Measurements from ENCODE around the gene HSPA1A.

HSPA1A gene

DNA sequence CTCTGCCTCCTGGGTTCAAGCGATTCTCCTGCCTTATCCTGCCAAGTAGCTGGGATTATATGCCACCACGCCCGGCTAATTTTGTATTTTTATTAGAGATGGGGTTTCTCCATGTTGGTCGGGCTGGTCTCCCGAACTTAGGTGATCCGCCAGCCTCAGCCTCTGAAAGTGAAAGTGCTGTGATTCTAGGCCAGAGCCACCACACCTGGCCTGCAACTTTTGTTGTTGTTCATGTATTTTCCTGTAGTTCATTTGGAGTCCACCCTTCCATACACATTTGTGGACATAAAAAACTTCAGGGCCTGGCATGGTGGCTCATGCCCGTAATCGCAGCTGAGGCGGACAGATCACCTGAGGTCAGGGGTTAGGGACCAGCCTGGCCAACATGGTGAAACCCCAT lies 26.7 kb downstream of the HSPA1A start:
- Histone ChIP-seq H3K27ac (ENCODE audit: low read length) (no peak overlapping the region), H3K9ac (ENCODE audit: low read length) (no peak overlapping the region), H4K20me1 (ENCODE audit: insufficient read depth, low read length) (peaks cover 8% of the 10 kb centered on the region), H3K79me2 (ENCODE audit: low read length) (peaks cover 15% of the 10 kb centered on the region), H3K4me1 (ENCODE audit: low read length) (peaks cover 8% of the 10 kb centered on the region), H3K27me3 (ENCODE audit: low read depth, low read length) (no peaks in the 10 kb centered on the region), H3K9me3 (ENCODE audit: insufficient read depth, low read length) (no peaks in the 10 kb centered on the region), H3K4me3 (ENCODE audit: low read length) (no peak overlapping the region), H3K4me2 (ENCODE audit: low read length) (no peak overlapping the region), H2AFZ (ENCODE audit: low read depth, low read length) (no peak overlapping the region), H3K36me3 (replicated peaks; ENCODE audit: low read depth, low read length) (peaks cover 34% of the 10 kb centered on the region)
- TF ChIP-seq EZH2phosphoT487 (IDR thresholded peaks at IDR 0.05; ENCODE audit: low read depth): no peak
- no peak for TF ChIP-seq CTCF (IDR thresholded peaks at IDR 0.05; ENCODE audit: low read depth, low read length)

DNA sequence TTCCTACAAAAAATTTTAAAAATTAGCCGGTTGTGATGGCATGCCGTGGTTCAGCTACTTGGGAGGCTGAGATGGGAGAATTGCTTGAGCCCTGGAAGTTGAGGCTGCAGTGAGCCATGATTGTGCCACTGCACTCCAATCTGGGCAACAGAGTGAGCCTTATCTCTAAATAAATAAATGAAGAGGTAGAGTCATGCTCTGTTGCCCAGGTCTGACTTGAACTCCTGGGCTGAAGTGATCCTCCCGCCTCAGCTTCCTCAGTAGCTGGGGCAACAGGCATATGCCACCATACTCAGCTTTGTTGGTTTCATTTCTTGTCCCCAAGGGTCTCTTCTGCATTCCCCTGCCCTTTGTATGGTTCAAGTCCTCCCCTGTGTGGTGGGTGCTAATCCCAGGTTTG lies 29.2 kb downstream of the HSPA1A start:
- Histone ChIP-seq H3K36me3 (replicated peaks; ENCODE audit: low read depth, low read length) (peaks cover 15% of the 10 kb centered on the region), H3K9ac (ENCODE audit: low read length) (no peak overlapping the region), H3K4me1 (ENCODE audit: low read length) (no peaks in the 10 kb centered on the region), H2AFZ (ENCODE audit: low read depth, low read length) (no peak overlapping the region), H3K79me2 (ENCODE audit: low read length) (no peaks in the 10 kb centered on the region), H3K27ac (ENCODE audit: low read length) (no peak overlapping the region), H3K27me3 (ENCODE audit: low read depth, low read length) (no peaks in the 10 kb centered on the region), H3K4me3 (ENCODE audit: low read length) (no peak overlapping the region), H4K20me1 (ENCODE audit: insufficient read depth, low read length) (no peaks in the 10 kb centered on the region), H3K9me3 (ENCODE audit: insufficient read depth, low read length) (no peaks in the 10 kb centered on the region), H3K4me2 (ENCODE audit: low read length) (no peak overlapping the region)
- TF ChIP-seq EZH2phosphoT487 (IDR thresholded peaks at IDR 0.05; ENCODE audit: low read depth) (no peak), CTCF (IDR thresholded peaks at IDR 0.05; ENCODE audit: low read depth, low read length) (no peak)

GRCh38 chr6:31847276-31847978 lies 32.1 kb downstream of the HSPA1A start:
- Histone ChIP-seq H2AFZ (ENCODE audit: low read depth, low read length) (no peak overlapping the region), H3K4me2 (ENCODE audit: low read length) (no peak overlapping the region), H3K27ac (ENCODE audit: low read length) (no peak overlapping the region), H3K9ac (ENCODE audit: low read length) (no peak overlapping the region), H3K36me3 (replicated peaks; ENCODE audit: low read depth, low read length) (no peaks in the 10 kb centered on the region), H3K27me3 (ENCODE audit: low read depth, low read length) (no peaks in the 10 kb centered on the region), H3K4me1 (ENCODE audit: low read length) (no peaks in the 10 kb centered on the region), H3K4me3 (ENCODE audit: low read length) (no peak overlapping the region), H3K79me2 (ENCODE audit: low read length) (no peaks in the 10 kb centered on the region), H4K20me1 (ENCODE audit: insufficient read depth, low read length) (no peaks in the 10 kb centered on the region), H3K9me3 (ENCODE audit: insufficient read depth, low read length) (no peaks in the 10 kb centered on the region)
- TF ChIP-seq EZH2phosphoT487 (IDR thresholded peaks at IDR 0.05; ENCODE audit: low read depth) (no peak), CTCF (IDR thresholded peaks at IDR 0.05; ENCODE audit: low read depth, low read length) (no peak)

DNA sequence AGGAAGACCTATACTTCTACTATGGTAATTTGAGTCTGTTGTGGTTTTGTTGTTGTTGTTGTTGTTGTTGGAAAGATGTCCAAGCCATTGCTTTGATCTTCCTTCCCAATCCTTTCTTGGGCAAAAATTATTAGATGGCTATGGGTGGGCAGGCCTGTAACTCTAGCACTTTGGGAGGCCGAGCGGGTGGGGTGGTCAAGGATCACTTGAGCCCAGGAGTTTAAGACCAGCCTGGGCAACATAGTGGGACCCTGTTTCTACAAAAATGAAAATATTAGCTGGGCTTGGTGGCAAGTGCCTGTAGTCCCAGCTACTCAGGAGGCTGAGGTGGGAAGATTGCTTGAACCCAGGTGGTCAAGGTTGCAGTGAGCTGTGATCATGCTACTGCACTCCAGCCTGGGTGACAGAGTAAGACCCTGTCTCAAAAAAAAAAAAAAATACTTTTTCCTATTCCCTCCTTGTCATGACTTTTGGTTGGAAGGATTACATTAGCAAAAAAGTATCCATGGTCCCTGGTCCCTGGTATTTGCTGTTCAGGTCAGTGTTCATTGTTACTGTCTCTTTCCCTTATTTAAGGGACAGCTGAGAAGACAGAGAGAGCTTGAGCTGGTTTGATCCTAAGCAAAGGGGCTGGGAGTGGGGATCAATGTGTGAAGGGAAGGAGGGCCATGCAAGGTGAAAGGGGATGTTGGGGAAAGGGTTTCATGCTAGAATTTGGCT lies 35.6 kb downstream of the HSPA1A start:
- no peak overlapping the region for H3K4me2 ChIP-seq (ENCODE audit: low read length)

More for the DNA sequence above, 35.6 kb downstream of the HSPA1A start:
- Histone ChIP-seq H3K79me2 (ENCODE audit: low read length) (no peaks in the 10 kb centered on the region), H3K9me3 (ENCODE audit: insufficient read depth, low read length) (no peaks in the 10 kb centered on the region), H3K27me3 (ENCODE audit: low read depth, low read length) (no peaks in the 10 kb centered on the region), H2AFZ (ENCODE audit: low read depth, low read length) (no peak overlapping the region), H3K36me3 (replicated peaks; ENCODE audit: low read depth, low read length) (no peaks in the 10 kb centered on the region), H3K4me1 (ENCODE audit: low read length) (no peaks in the 10 kb centered on the region), H3K9ac (ENCODE audit: low read length) (no peak overlapping the region), H3K4me3 (ENCODE audit: low read length) (no peak overlapping the region), H4K20me1 (ENCODE audit: insufficient read depth, low read length) (no peaks in the 10 kb centered on the region), H3K27ac (ENCODE audit: low read length) (no peak overlapping the region)
- TF ChIP-seq EZH2phosphoT487 (IDR thresholded peaks at IDR 0.05; ENCODE audit: low read depth) (no peak), CTCF (IDR thresholded peaks at IDR 0.05; ENCODE audit: low read depth, low read length) (no peak)

All from OCI-LY3 (cell line).